ENCODE measurements around the gene NOD2. TPM values are rescaled to one million over a fixed set of nuclear protein-coding genes. Genes with fewer than 3 reads are reported as not detected.

The NOD2 gene
- total and polyA plus RNA-seq, 9 donors, result 0.83 to 2.2 (median 1.6) TPM

GRCh38 chr16:50761267-50761666 lies 67.9 kb downstream of the NOD2 start:
- no peaks in the 10 kb centered on the region for H3K4me1 ChIP-seq (ENCODE audit: control insufficient read depth, insufficient read depth, low read length)
- peaks cover 12% of the 10 kb centered on the region for H3K36me3 ChIP-seq (ENCODE audit: control insufficient read depth, insufficient read depth, low read length)

GRCh38 chr16:50762241-50762640 lies 68.8 kb downstream of the NOD2 start:
- Histone ChIP-seq H3K27ac (ENCODE audit: low read length) (no peak overlapping the region), H3K9me3 (replicated peaks; ENCODE audit: control insufficient read depth, low read depth, low read length) (peaks cover 8% of the 10 kb centered on the region), H3K36me3 (ENCODE audit: control insufficient read depth, insufficient read depth, low read length) (peaks cover 10% of the 10 kb centered on the region), H3K4me3 (ENCODE audit: low read length) (no peak overlapping the region), H3K27me3 (ENCODE audit: control insufficient read depth, insufficient read depth, low read length) (no peaks in the 10 kb centered on the region), H3K4me1 (ENCODE audit: control insufficient read depth, insufficient read depth, low read length) (no peaks in the 10 kb centered on the region)
- no CpG with 5 or more reads among the region's 3 CpGs for WGBS (ENCODE audit: insufficient coverage)
- DNase-seq, result no peak

More at GRCh38 chr16:50761267-50761666, 67.9 kb downstream of the NOD2 start:
- Histone ChIP-seq H3K9me3 (replicated peaks; ENCODE audit: control insufficient read depth, low read depth, low read length) (peaks cover 7% of the 10 kb centered on the region), H3K27ac (ENCODE audit: low read length) (no peak overlapping the region), H3K4me3 (ENCODE audit: low read length) (no peak overlapping the region), H3K27me3 (ENCODE audit: control insufficient read depth, insufficient read depth, low read length) (no peaks in the 10 kb centered on the region)
- DNase-seq, result no peak
- no CpG with 5 or more reads among the region's 1 CpG for WGBS (ENCODE audit: insufficient coverage)

- Histone ChIP-seq H3K27me3 (ENCODE audit: control insufficient read depth, insufficient read depth, low read length) (no peaks in the 10 kb centered on the region), H3K4me3 (ENCODE audit: low read length) (no peak overlapping the region), H3K36me3 (ENCODE audit: control insufficient read depth, insufficient read depth, low read length) (peaks cover 8% of the 10 kb centered on the region), H3K9me3 (replicated peaks; ENCODE audit: control insufficient read depth, low read depth, low read length) (peaks cover 8% of the 10 kb centered on the region), H3K27ac (ENCODE audit: low read length) (no peak overlapping the region), H3K4me1 (ENCODE audit: control insufficient read depth, insufficient read depth, low read length) (no peaks in the 10 kb centered on the region)
- DNase-seq, result no peak
- WGBS (ENCODE audit: insufficient coverage), result no CpG with 5 or more reads among the region's 2 CpGs
Measured at GRCh38 chr16:50763211-50763610, 69.8 kb downstream of the NOD2 start.

GRCh38 chr16:50765260-50765659 lies 71.9 kb downstream of the NOD2 start:
- no peak for DNase-seq
- WGBS (ENCODE audit: insufficient coverage), result no CpG with 5 or more reads among the region's 1 CpG
- Histone ChIP-seq H3K36me3 (ENCODE audit: control insufficient read depth, insufficient read depth, low read length) (peaks cover 3% of the 10 kb centered on the region), H3K27me3 (ENCODE audit: control insufficient read depth, insufficient read depth, low read length) (no peaks in the 10 kb centered on the region), H3K27ac (ENCODE audit: low read length) (no peak overlapping the region), H3K9me3 (replicated peaks; ENCODE audit: control insufficient read depth, low read depth, low read length) (peaks cover 8% of the 10 kb centered on the region), H3K4me3 (ENCODE audit: low read length) (no peak overlapping the region), H3K4me1 (ENCODE audit: control insufficient read depth, insufficient read depth, low read length) (no peaks in the 10 kb centered on the region)

- H3K27me3 ChIP-seq (ENCODE audit: control insufficient read depth, insufficient read depth, low read length), result no peaks in the 10 kb centered on the region
- WGBS (ENCODE audit: insufficient coverage), result no CpG with 5 or more reads among the region's 1 CpG
- no peak for DNase-seq
- no peak overlapping the region for H3K4me3 ChIP-seq (ENCODE audit: low read length)
- H3K9me3 ChIP-seq (replicated peaks; ENCODE audit: control insufficient read depth, low read depth, low read length), result peaks cover 8% of the 10 kb centered on the region
- no peaks in the 10 kb centered on the region for H3K4me1 ChIP-seq (ENCODE audit: control insufficient read depth, insufficient read depth, low read length)
- no peak overlapping the region for H3K27ac ChIP-seq (ENCODE audit: low read length)
- peaks cover 3% of the 10 kb centered on the region for H3K36me3 ChIP-seq (ENCODE audit: control insufficient read depth, insufficient read depth, low read length)
Measured at GRCh38 chr16:50765861-50766260, 72.5 kb downstream of the NOD2 start.

GRCh38 chr16:50767197-50767596 lies 73.8 kb downstream of the NOD2 start:
- Histone ChIP-seq H3K4me1 (ENCODE audit: control insufficient read depth, insufficient read depth, low read length) (no peaks in the 10 kb centered on the region), H3K27ac (ENCODE audit: low read length) (no peak overlapping the region), H3K4me3 (ENCODE audit: low read length) (no peak overlapping the region), H3K27me3 (ENCODE audit: control insufficient read depth, insufficient read depth, low read length) (no peaks in the 10 kb centered on the region), H3K36me3 (ENCODE audit: control insufficient read depth, insufficient read depth, low read length) (peaks cover 3% of the 10 kb centered on the region), H3K9me3 (replicated peaks; ENCODE audit: control insufficient read depth, low read depth, low read length) (peaks cover 8% of the 10 kb centered on the region)
- DNase-seq, result no peak
- no CpG with 5 or more reads among the region's 2 CpGs for WGBS (ENCODE audit: insufficient coverage)

- no peaks in the 10 kb centered on the region for H3K36me3 ChIP-seq (ENCODE audit: control insufficient read depth, insufficient read depth, low read length)
- WGBS (ENCODE audit: insufficient coverage), result no CpG with 5 or more reads among the region's 3 CpGs
- no peaks in the 10 kb centered on the region for H3K4me1 ChIP-seq (ENCODE audit: control insufficient read depth, insufficient read depth, low read length)
- H3K27me3 ChIP-seq (ENCODE audit: control insufficient read depth, insufficient read depth, low read length), result no peaks in the 10 kb centered on the region
- H3K4me3 ChIP-seq (ENCODE audit: low read length), result no peak overlapping the region
- H3K27ac ChIP-seq (ENCODE audit: low read length), result no peak overlapping the region
- peaks cover under 1% of the 10 kb centered on the region for H3K9me3 ChIP-seq (replicated peaks; ENCODE audit: control insufficient read depth, low read depth, low read length)
- DNase-seq, result no peak
Measured at GRCh38 chr16:50771366-50771765, 78.0 kb downstream of the NOD2 start.

GRCh38 chr16:50774405-50774804 lies 81.0 kb downstream of the NOD2 start:
- Histone ChIP-seq H3K4me1 (ENCODE audit: control insufficient read depth, insufficient read depth, low read length) (no peaks in the 10 kb centered on the region), H3K9me3 (replicated peaks; ENCODE audit: control insufficient read depth, low read depth, low read length) (no peaks in the 10 kb centered on the region), H3K4me3 (ENCODE audit: low read length) (no peak overlapping the region), H3K27ac (ENCODE audit: low read length) (no peak overlapping the region), H3K36me3 (ENCODE audit: control insufficient read depth, insufficient read depth, low read length) (peaks cover 3% of the 10 kb centered on the region), H3K27me3 (ENCODE audit: control insufficient read depth, insufficient read depth, low read length) (no peaks in the 10 kb centered on the region)
- WGBS (ENCODE audit: insufficient coverage), result 86% methylated on average over 1 of the region's 5 CpGs
- no peak for DNase-seq

- no CpG with 5 or more reads among the region's 3 CpGs for WGBS (ENCODE audit: insufficient coverage)
- Histone ChIP-seq H3K36me3 (ENCODE audit: control insufficient read depth, insufficient read depth, low read length) (peaks cover 8% of the 10 kb centered on the region), H3K27me3 (ENCODE audit: control insufficient read depth, insufficient read depth, low read length) (no peaks in the 10 kb centered on the region), H3K4me1 (ENCODE audit: control insufficient read depth, insufficient read depth, low read length) (no peaks in the 10 kb centered on the region), H3K27ac (ENCODE audit: low read length) (no peak overlapping the region), H3K9me3 (replicated peaks; ENCODE audit: control insufficient read depth, low read depth, low read length) (no peaks in the 10 kb centered on the region), H3K4me3 (ENCODE audit: low read length) (no peak overlapping the region)
- no peak for DNase-seq
Measured at GRCh38 chr16:50774960-50775359, 81.6 kb downstream of the NOD2 start.

GRCh38 chr16:50776037-50776436 lies 82.6 kb downstream of the NOD2 start:
- WGBS (ENCODE audit: insufficient coverage), result no CpG with 5 or more reads among the region's 1 CpG
- peaks cover 13% of the 10 kb centered on the region for H3K36me3 ChIP-seq (ENCODE audit: control insufficient read depth, insufficient read depth, low read length)

More at GRCh38 chr16:50776037-50776436, 82.6 kb downstream of the NOD2 start:
- H3K27me3 ChIP-seq (ENCODE audit: control insufficient read depth, insufficient read depth, low read length), result no peaks in the 10 kb centered on the region
- H3K4me3 ChIP-seq (ENCODE audit: low read length), result no peak overlapping the region
- H3K4me1 ChIP-seq (ENCODE audit: control insufficient read depth, insufficient read depth, low read length), result no peaks in the 10 kb centered on the region
- no peaks in the 10 kb centered on the region for H3K9me3 ChIP-seq (replicated peaks; ENCODE audit: control insufficient read depth, low read depth, low read length)
- no peak overlapping the region for H3K27ac ChIP-seq (ENCODE audit: low read length)
- DNase-seq, result no peak
